Measurements from ENCODE around the gene LRIG1. TPM values are rescaled to one million over a fixed set of nuclear protein-coding genes. Genes with fewer than 3 reads are reported as not detected.

The LRIG1 gene
- total and polyA plus RNA-seq, 3 experiments from 2014 or later = 37.9 to 47.9 (median 38.2) TPM

- ChIA-PET CTCF (no interaction called here), POLR2A (no interaction called here)
- H3K36me3 Mint-ChIP-seq = peaks cover 0 to 54% (median 4%) of the 10 kb centered on the region in 3 donors
- H3K36me3 ChIP-seq (ENCODE audit: insufficient read depth, low read length) = no peaks in the 10 kb centered on the region
- no peak for DNase-seq
- H3K27ac ChIP-seq (ENCODE audit: low read depth, low read length) = no peak overlapping the region
- H3K4me3 ChIP-seq (ENCODE audit: low read length) = no peak overlapping the region
- H3K4me1 ChIP-seq (ENCODE audit: insufficient read depth, low read length) = peaks cover 8% of the 10 kb centered on the region
- no peaks in the 10 kb centered on the region for H3K9me3 Mint-ChIP-seq
- H3K4me3 Mint-ChIP-seq = no peak overlapping the region
- peaks cover 33 to 41% (median 40%) of the 10 kb centered on the region in 3 donors for H3K4me1 Mint-ChIP-seq
- no peaks in the 10 kb centered on the region for H3K9me3 ChIP-seq (ENCODE audit: low read length)
- H3K27me3 Mint-ChIP-seq = no peaks in the 10 kb centered on the region
- no peaks in the 10 kb centered on the region for H3K27me3 ChIP-seq (ENCODE audit: insufficient read depth, low read length, poor library complexity, severe bottlenecking)
- H3K27ac Mint-ChIP-seq = peak overlapping the region in 1 of 8 donors; percentile 59
Measured at GRCh38 chr3:66442254-66443117, 58.3 kb downstream of the LRIG1 start.

- H3K27me3 Mint-ChIP-seq = no peaks in the 10 kb centered on the region
- H3K4me1 Mint-ChIP-seq = peaks cover 41 to 49% (median 46%) of the 10 kb centered on the region in 3 donors
- no peaks in the 10 kb centered on the region for H3K27me3 ChIP-seq (ENCODE audit: insufficient read depth, low read length, poor library complexity, severe bottlenecking)
- H3K4me3 ChIP-seq (ENCODE audit: low read length) = no peak overlapping the region
- POLR2A ChIA-PET = no interaction called here
- no peak overlapping the region for H3K4me3 Mint-ChIP-seq
- H3K9me3 Mint-ChIP-seq = no peaks in the 10 kb centered on the region
- H3K4me1 ChIP-seq (ENCODE audit: insufficient read depth, low read length) = peaks cover 8% of the 10 kb centered on the region
- H3K36me3 ChIP-seq (ENCODE audit: insufficient read depth, low read length) = no peaks in the 10 kb centered on the region
- no peak for DNase-seq
- H3K36me3 Mint-ChIP-seq = peaks cover 0 to 54% (median 6%) of the 10 kb centered on the region in 3 donors
- CTCF ChIA-PET = no interaction called here
- peak overlapping the region in 2 of 8 donors; percentile 1 to 76 for H3K27ac Mint-ChIP-seq
- H3K9me3 ChIP-seq (ENCODE audit: low read length) = no peaks in the 10 kb centered on the region
- H3K27ac ChIP-seq (ENCODE audit: low read depth, low read length) = no peak overlapping the region
Measured at GRCh38 chr3:66441692-66442091, 59.1 kb downstream of the LRIG1 start.

- Mint-ChIP-seq H3K27ac (peak overlapping the region in 7 of 8 donors; percentile 10 to 76 (median 39)), H3K4me1 (peaks cover 41 to 54% (median 50%) of the 10 kb centered on the region in 3 donors), H3K4me3 (peak overlapping the region in 2 of 7 donors; percentile 9 to 28), H3K9me3 (no peaks in the 10 kb centered on the region), H3K36me3 (peaks cover 0 to 55% (median 6%) of the 10 kb centered on the region in 3 donors), H3K27me3 (no peaks in the 10 kb centered on the region)
- no peak overlapping the region for H3K4me3 ChIP-seq (ENCODE audit: low read length)
- peaks cover 8% of the 10 kb centered on the region for H3K4me1 ChIP-seq (ENCODE audit: insufficient read depth, low read length)
- no peaks in the 10 kb centered on the region for H3K36me3 ChIP-seq (ENCODE audit: insufficient read depth, low read length)
- CTCF ChIA-PET = interaction anchor here (1.5 kb wide), 1 partner anchor 26 kb away, joined by 3 read pairs; no protein-coding TSS in a partner anchor
- no peak overlapping the region for H3K27ac ChIP-seq (ENCODE audit: low read depth, low read length)
- DNase-seq = no peak
- H3K27me3 ChIP-seq (ENCODE audit: insufficient read depth, low read length, poor library complexity, severe bottlenecking) = no peaks in the 10 kb centered on the region
- POLR2A ChIA-PET = no interaction called here
- no peaks in the 10 kb centered on the region for H3K9me3 ChIP-seq (ENCODE audit: low read length)
Measured at GRCh38 chr3:66441129-66441528, 59.7 kb downstream of the LRIG1 start.

GRCh38 chr3:66439666-66440344, 61.0 kb downstream of the LRIG1 start:
- Mint-ChIP-seq H3K9me3 (no peaks in the 10 kb centered on the region), H3K36me3 (peaks cover 0 to 51% (median 10%) of the 10 kb centered on the region in 3 donors), H3K4me3 (peak overlapping the region in 3 of 7 donors; percentile 9 to 45 (median 39)), H3K4me1 (peaks cover 46 to 61% (median 59%) of the 10 kb centered on the region in 3 donors), H3K27me3 (no peaks in the 10 kb centered on the region), H3K27ac (peak overlapping the region in 3 of 8 donors; percentile 13 to 70 (median 61))
- ChIA-PET CTCF (interaction anchor here (0.8 to 1.5 kb wide), 2 partner anchors 15 to 27 kb away, joined by 3 read pairs; no protein-coding TSS in a partner anchor), POLR2A (no interaction called here)
- no peaks in the 10 kb centered on the region for H3K27me3 ChIP-seq (ENCODE audit: insufficient read depth, low read length, poor library complexity, severe bottlenecking)
- no peaks in the 10 kb centered on the region for H3K9me3 ChIP-seq (ENCODE audit: low read length)
- no peak for DNase-seq
- peaks cover 8% of the 10 kb centered on the region for H3K4me1 ChIP-seq (ENCODE audit: insufficient read depth, low read length)
- no peak overlapping the region for H3K27ac ChIP-seq (ENCODE audit: low read depth, low read length)
- H3K4me3 ChIP-seq (ENCODE audit: low read length) = no peak overlapping the region
- H3K36me3 ChIP-seq (ENCODE audit: insufficient read depth, low read length) = no peaks in the 10 kb centered on the region

- Mint-ChIP-seq H3K36me3 (peaks cover 0 to 47% (median 15%) of the 10 kb centered on the region in 3 donors), H3K27me3 (no peaks in the 10 kb centered on the region), H3K4me1 (peaks cover 56 to 74% (median 72%) of the 10 kb centered on the region in 3 donors), H3K9me3 (no peaks in the 10 kb centered on the region), H3K4me3 (peak overlapping the region in 1 of 7 donors; percentile 14), H3K27ac (no peak overlapping the region)
- H3K27me3 ChIP-seq (ENCODE audit: insufficient read depth, low read length, poor library complexity, severe bottlenecking) = no peaks in the 10 kb centered on the region
- POLR2A ChIA-PET = no interaction called here
- peaks cover 18% of the 10 kb centered on the region for H3K4me1 ChIP-seq (ENCODE audit: insufficient read depth, low read length)
- no peak for DNase-seq
- no peaks in the 10 kb centered on the region for H3K36me3 ChIP-seq (ENCODE audit: insufficient read depth, low read length)
- CTCF ChIA-PET = no interaction called here
- no peak overlapping the region for H3K4me3 ChIP-seq (ENCODE audit: low read length)
- H3K27ac ChIP-seq (ENCODE audit: low read depth, low read length) = no peak overlapping the region
- H3K9me3 ChIP-seq (ENCODE audit: low read length) = no peaks in the 10 kb centered on the region
Measured at GRCh38 chr3:66438046-66438445, 62.8 kb downstream of the LRIG1 start.

GRCh38 chr3:66437341-66437929, 63.4 kb downstream of the LRIG1 start:
- H3K36me3 ChIP-seq (ENCODE audit: insufficient read depth, low read length) = no peaks in the 10 kb centered on the region
- no peaks in the 10 kb centered on the region for H3K9me3 Mint-ChIP-seq
- peaks cover 0 to 43% (median 16%) of the 10 kb centered on the region in 3 donors for H3K36me3 Mint-ChIP-seq
- H3K4me1 Mint-ChIP-seq = peaks cover 56 to 75% (median 73%) of the 10 kb centered on the region in 3 donors
- DNase-seq = no peak
- POLR2A ChIA-PET = no interaction called here
- no peaks in the 10 kb centered on the region for H3K9me3 ChIP-seq (ENCODE audit: low read length)
- peak overlapping the region in 4 of 8 donors; percentile 1 to 51 (median 36) for H3K27ac Mint-ChIP-seq
- H3K27me3 Mint-ChIP-seq = no peaks in the 10 kb centered on the region
- no peak overlapping the region for H3K27ac ChIP-seq (ENCODE audit: low read depth, low read length)
- no peak overlapping the region for H3K4me3 ChIP-seq (ENCODE audit: low read length)
- no peak overlapping the region for H3K4me3 Mint-ChIP-seq
- peaks cover 18% of the 10 kb centered on the region for H3K4me1 ChIP-seq (ENCODE audit: insufficient read depth, low read length)
- H3K27me3 ChIP-seq (ENCODE audit: insufficient read depth, low read length, poor library complexity, severe bottlenecking) = no peaks in the 10 kb centered on the region
- CTCF ChIA-PET = no interaction called here

- Mint-ChIP-seq H3K9me3 (no peaks in the 10 kb centered on the region), H3K27me3 (no peaks in the 10 kb centered on the region), H3K4me1 (peaks cover 49 to 74% (median 72%) of the 10 kb centered on the region in 3 donors), H3K27ac (no peak overlapping the region), H3K36me3 (peaks cover 0 to 43% (median 17%) of the 10 kb centered on the region in 3 donors), H3K4me3 (no peak overlapping the region)
- no peak overlapping the region for H3K4me3 ChIP-seq (ENCODE audit: low read length)
- POLR2A ChIA-PET = no interaction called here
- H3K9me3 ChIP-seq (ENCODE audit: low read length) = no peaks in the 10 kb centered on the region
- CTCF ChIA-PET = no interaction called here
- H3K27ac ChIP-seq (ENCODE audit: low read depth, low read length) = no peak overlapping the region
- DNase-seq = no peak
- peaks cover 18% of the 10 kb centered on the region for H3K4me1 ChIP-seq (ENCODE audit: insufficient read depth, low read length)
- H3K27me3 ChIP-seq (ENCODE audit: insufficient read depth, low read length, poor library complexity, severe bottlenecking) = no peaks in the 10 kb centered on the region
- no peaks in the 10 kb centered on the region for H3K36me3 ChIP-seq (ENCODE audit: insufficient read depth, low read length)
Measured at GRCh38 chr3:66435989-66436388, 64.8 kb downstream of the LRIG1 start.

Data from CD8-positive, alpha-beta memory T cell (primary cell).